SK-N-MC (cell line): ENCODE data around the gene TMEM181.

Source experiments
- EZH2 ChIP-seq: fragments of 200-600 bp; sonication (generic); IDR thresholded peaks from one replicate; pipeline ENCODE4 v1.6.1; 2017; ENCODE audit warnings: antibody characterized with exemption
- FOXP2 ChIP-seq: optimal IDR thresholded peaks from 2 replicates; pipeline ENCODE3; 2011; ENCODE audit warnings: mild to moderate bottlenecking, moderate library complexity; ENCODE audit not compliant: insufficient read depth; ENCODE audit errors: extremely low read length, control extremely low read depth
- POLR2AphosphoS5 ChIP-seq: IDR thresholded peaks from 2 replicates; pipeline ENCODE4 v1.6.1; 2012; ENCODE audit warnings: mild to moderate bottlenecking, low read depth, low read length, borderline replicate concordance

DNA sequence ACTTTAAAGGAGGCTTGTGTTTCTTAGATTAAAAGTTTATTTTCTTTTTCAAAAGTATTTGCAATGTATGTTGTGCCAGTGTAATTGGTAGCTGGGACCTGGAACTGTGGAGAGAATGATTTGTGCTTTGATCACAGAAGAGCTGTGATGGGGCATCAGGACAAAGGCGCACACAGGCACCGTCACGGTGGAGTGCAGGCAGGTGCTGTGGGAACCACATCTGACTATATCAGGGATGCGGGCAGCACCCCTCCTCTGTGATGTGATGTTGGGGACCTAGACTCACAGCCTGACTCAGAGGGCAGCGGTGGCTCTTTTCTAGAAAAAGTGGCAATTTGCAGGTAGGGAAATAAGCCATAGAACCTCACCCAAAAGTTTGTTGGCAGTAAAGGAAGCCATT lies 124.4 kb downstream of the TMEM181 start:
- TF ChIP-seq POLR2AphosphoS5 (no peak), EZH2 (no peak), FOXP2 (no peak)
